ENCODE results near the gene NTMT2.

Gene NTMT2

GRCh38 chr1:170122366-170122765 is 23.4 kb upstream of the NTMT2 start:
- no peak for DNase-seq (ENCODE audit: low read depth in 2 of 2)
- TF ChIP-seq CTCF (IDR thresholded peaks at IDR 0.05; ENCODE audit: low read depth, low read length) = no peak
- no peak overlapping the region for H3K4me3 ChIP-seq (replicated peaks in 1 of 2; ENCODE audit: low read depth in 2 of 2, low read length in 2 of 2)

GRCh38 chr1:170125269-170125668 is 20.5 kb upstream of the NTMT2 start:
- no peak for TF ChIP-seq CTCF (IDR thresholded peaks at IDR 0.05; ENCODE audit: low read depth, low read length)
- DNase-seq (ENCODE audit: low read depth in 2 of 2) = no peak

GRCh38 chr1:170126696-170127095 is 19.1 kb upstream of the NTMT2 start:
- peak; percentile 12 for TF ChIP-seq CTCF (IDR thresholded peaks at IDR 0.05; ENCODE audit: low read depth, low read length)
- peak; percentile 83 to 98 for DNase-seq (ENCODE audit: low read depth in 2 of 2)
- H3K4me3 ChIP-seq (replicated peaks in 1 of 2; ENCODE audit: low read depth in 2 of 2, low read length in 2 of 2) = no peak overlapping the region

More at GRCh38 chr1:170125269-170125668, 20.5 kb upstream of the NTMT2 start:
- no peak overlapping the region for H3K4me3 ChIP-seq (replicated peaks in 1 of 2; ENCODE audit: low read depth in 2 of 2, low read length in 2 of 2)

GRCh38 chr1:170131450-170131849 is 14.3 kb upstream of the NTMT2 start:
- no peak overlapping the region for H3K4me3 ChIP-seq (replicated peaks in 1 of 2; ENCODE audit: low read depth in 2 of 2, low read length in 2 of 2)
- DNase-seq (ENCODE audit: low read depth in 2 of 2) = no peak
- TF ChIP-seq CTCF (IDR thresholded peaks at IDR 0.05; ENCODE audit: low read depth, low read length) = no peak

- TF ChIP-seq CTCF (IDR thresholded peaks at IDR 0.05; ENCODE audit: low read depth, low read length) = no peak
- no peak for DNase-seq (ENCODE audit: low read depth in 2 of 2)
- H3K4me3 ChIP-seq (replicated peaks in 1 of 2; ENCODE audit: low read depth in 2 of 2, low read length in 2 of 2) = no peak overlapping the region
Observed at GRCh38 chr1:170131984-170132383, 13.8 kb upstream of the NTMT2 start.

GRCh38 chr1:170133766-170134495 is 11.8 kb upstream of the NTMT2 start:
- H3K4me3 ChIP-seq (replicated peaks in 1 of 2; ENCODE audit: low read depth in 2 of 2, low read length in 2 of 2) = no peak overlapping the region
- no peak for DNase-seq (ENCODE audit: low read depth in 2 of 2)
- no peak for TF ChIP-seq CTCF (IDR thresholded peaks at IDR 0.05; ENCODE audit: low read depth, low read length)

- DNase-seq (ENCODE audit: low read depth in 2 of 2) = no peak
- H3K4me3 ChIP-seq (replicated peaks in 1 of 2; ENCODE audit: low read depth in 2 of 2, low read length in 2 of 2) = no peak overlapping the region
- TF ChIP-seq CTCF (IDR thresholded peaks at IDR 0.05; ENCODE audit: low read depth, low read length) = no peak
Observed at GRCh38 chr1:170134521-170134920, 11.2 kb upstream of the NTMT2 start.
